Vagina (tissue), 2 donors: ENCODE measurements around the gene PPFIA2.

Source experiments
- CTCF ChIP-seq, 3 experiments: fragments of 450-650 bp in 2 of 3; fragments of 200-600 bp in 1 of 3; sonication (generic) in 1 of 3; IDR thresholded peaks; one replicate each; pipeline ENCODE4 v1.5.1; 2017 to 2019; ENCODE audit warnings: antibody characterized with exemption in 3 of 3, mild to moderate bottlenecking in 2 of 3, moderate library complexity in 2 of 3
- POLR2A ChIP-seq, 2 donors: fragments of 450-650 bp; IDR thresholded peaks; one replicate each; pipeline ENCODE4 v1.6.1; 2017; ENCODE audit warnings: antibody characterized with exemption in 2 of 2, mild to moderate bottlenecking in 2 of 2, moderate library complexity in 2 of 2
- POLR2AphosphoS5 ChIP-seq, 2 donors: sonication (generic); formaldehyde crosslinking; IDR thresholded peaks; one replicate each; pipeline ENCODE4 v1.9.0; 2017; ENCODE audit warnings: antibody characterized with exemption in 2 of 2, mild to moderate bottlenecking in 2 of 2, low read depth in 1 of 2; ENCODE audit not compliant: insufficient read depth in 1 of 2

- TF ChIP-seq POLR2AphosphoS5 (IDR thresholded peaks at IDR 0.05; ENCODE audit: insufficient read depth in 1 of 2, low read depth in 1 of 2) (no peak), CTCF (IDR thresholded peaks at IDR 0.05) (no peak), POLR2A (IDR thresholded peaks at IDR 0.05) (no peak)
Observed at GRCh38 chr12:81570234-81570633, 188.9 kb downstream of the PPFIA2 start.
